SK-N-SH treated with all-trans-retinoic acid at 6 μM for 48 hours (cell line): Measurements from ENCODE around the gene HSPG2.

Experiments
- ATAC-seq: fragments of 200-7000 bp; cut with Tn5 transposase; 3 replicates; pipeline ENCODE4 v1.9.1; 2020; ENCODE audit warnings: mild to moderate bottlenecking, moderate library complexity
- ARNTL ChIP-seq: fragments of 450-650 bp; formaldehyde crosslinking; IDR thresholded peaks from 2 replicates; pipeline ENCODE4 v1.5.0; 2020; ENCODE audit warnings: low read depth, mild to moderate bottlenecking, moderate library complexity, borderline replicate concordance
- BACH2 ChIP-seq: fragments of 250-450 bp; sonication (Bioruptor Pico); IDR thresholded peaks from 2 replicates; pipeline ENCODE4 v1.9.0; 2021; ENCODE audit warnings: mild to moderate bottlenecking, borderline replicate concordance
- ESRRG ChIP-seq: fragments of 250-450 bp; sonication (Bioruptor Pico); IDR thresholded peaks from 2 replicates; pipeline ENCODE4 v1.6.1; 2021; ENCODE audit warnings: mild to moderate bottlenecking
- GLIS3 ChIP-seq: fragments of 250-450 bp; sonication (Bioruptor Pico); IDR thresholded peaks from 2 replicates; pipeline ENCODE4 v1.5.0; 2020; ENCODE audit warnings: mild to moderate bottlenecking, moderate library complexity
- ISL1 ChIP-seq: fragments of 250-450 bp; sonication (Bioruptor Pico); IDR thresholded peaks from 2 replicates; pipeline ENCODE4 v2.1.2; 2022; ENCODE audit warnings: mild to moderate bottlenecking, moderate library complexity
- OSR1 ChIP-seq: fragments of 250-450 bp; sonication (Bioruptor Pico); IDR thresholded peaks from 2 replicates; pipeline ENCODE4 v1.8.0; 2022; ENCODE audit warnings: moderate library complexity, mild to moderate bottlenecking, inconsistent platforms
- PPARA ChIP-seq: fragments of 250-450 bp; sonication (Bioruptor Pico); IDR thresholded peaks from 2 replicates; pipeline ENCODE4 v1.5.0; 2020; ENCODE audit warnings: mild to moderate bottlenecking, borderline replicate concordance
- RARB ChIP-seq: fragments of 250-450 bp; sonication (Bioruptor Pico); IDR thresholded peaks from 2 replicates; pipeline ENCODE4 v1.8.0; 2021; ENCODE audit warnings: mild to moderate bottlenecking, moderate library complexity
- SNAI2 ChIP-seq: fragments of 250-450 bp; sonication (Bioruptor Pico); IDR thresholded peaks from 2 replicates; pipeline ENCODE4 v1.5.0; 2020; ENCODE audit warnings: mild to moderate bottlenecking, moderate library complexity
- TCF4 ChIP-seq: fragments of 250-450 bp; sonication (Bioruptor Pico); IDR thresholded peaks from 2 replicates; pipeline ENCODE4 v1.8.0; 2021; ENCODE audit warnings: mild to moderate bottlenecking, moderate library complexity, borderline replicate concordance
- ZC3H10 ChIP-seq: fragments of 250-450 bp; sonication (Bioruptor Pico); IDR thresholded peaks from 2 replicates; pipeline ENCODE4 v1.5.1; 2021; ENCODE audit warnings: mild to moderate bottlenecking, moderate library complexity
- ZFP3 ChIP-seq: fragments of 250-450 bp; sonication (Bioruptor Pico); IDR thresholded peaks from 2 replicates; pipeline ENCODE4 v1.5.0; 2020; ENCODE audit warnings: mild to moderate bottlenecking, moderate library complexity
- ZFP30 ChIP-seq: fragments of 450-650 bp; formaldehyde crosslinking; IDR thresholded peaks from 2 replicates; pipeline ENCODE4 v1.5.0; 2022; ENCODE audit warnings: mild to moderate bottlenecking, moderate library complexity
- ZNF565 ChIP-seq: fragments of 450-650 bp; formaldehyde crosslinking; conservative IDR thresholded peaks from 2 replicates; pipeline ENCODE4 v1.5.0; 2020; ENCODE audit warnings: low read depth, mild to moderate bottlenecking, moderate library complexity
- ZNF70 ChIP-seq: fragments of 450-650 bp; formaldehyde crosslinking; IDR thresholded peaks from 2 replicates; pipeline ENCODE4 v1.5.0; 2020; ENCODE audit warnings: mild to moderate bottlenecking, moderate library complexity
- ZNF8 ChIP-seq: fragments of 450-650 bp; formaldehyde crosslinking; IDR thresholded peaks from 2 replicates; pipeline ENCODE4 v1.5.0; 2020; ENCODE audit warnings: mild to moderate bottlenecking, moderate library complexity
- TF ChIP-seq, protein P1 (sequence below): fragments of 250-450 bp; sonication (Bioruptor Pico); IDR thresholded peaks from 2 replicates; pipeline ENCODE4 v1.8.0; 2020; ENCODE audit warnings: mild to moderate bottlenecking, moderate library complexity, borderline replicate concordance
- TF ChIP-seq, protein P2 (sequence below): fragments of 250-450 bp; sonication (Bioruptor Pico); IDR thresholded peaks from 2 replicates; pipeline ENCODE4 v1.5.0; 2020; ENCODE audit warnings: mild to moderate bottlenecking, moderate library complexity
- TF ChIP-seq, protein P3 (sequence below): fragments of 250-450 bp; sonication (Bioruptor Pico); IDR thresholded peaks from 2 replicates; pipeline ENCODE4 v1.8.0; 2021; ENCODE audit warnings: low read depth, mild to moderate bottlenecking, moderate library complexity, borderline replicate concordance
- TF ChIP-seq, protein P4 (sequence below): fragments of 250-450 bp; sonication (Bioruptor Pico); IDR thresholded peaks from 2 replicates; pipeline ENCODE4 v1.5.1; 2021; ENCODE audit warnings: mild to moderate bottlenecking, moderate library complexity

HSPG2 gene

DNA sequence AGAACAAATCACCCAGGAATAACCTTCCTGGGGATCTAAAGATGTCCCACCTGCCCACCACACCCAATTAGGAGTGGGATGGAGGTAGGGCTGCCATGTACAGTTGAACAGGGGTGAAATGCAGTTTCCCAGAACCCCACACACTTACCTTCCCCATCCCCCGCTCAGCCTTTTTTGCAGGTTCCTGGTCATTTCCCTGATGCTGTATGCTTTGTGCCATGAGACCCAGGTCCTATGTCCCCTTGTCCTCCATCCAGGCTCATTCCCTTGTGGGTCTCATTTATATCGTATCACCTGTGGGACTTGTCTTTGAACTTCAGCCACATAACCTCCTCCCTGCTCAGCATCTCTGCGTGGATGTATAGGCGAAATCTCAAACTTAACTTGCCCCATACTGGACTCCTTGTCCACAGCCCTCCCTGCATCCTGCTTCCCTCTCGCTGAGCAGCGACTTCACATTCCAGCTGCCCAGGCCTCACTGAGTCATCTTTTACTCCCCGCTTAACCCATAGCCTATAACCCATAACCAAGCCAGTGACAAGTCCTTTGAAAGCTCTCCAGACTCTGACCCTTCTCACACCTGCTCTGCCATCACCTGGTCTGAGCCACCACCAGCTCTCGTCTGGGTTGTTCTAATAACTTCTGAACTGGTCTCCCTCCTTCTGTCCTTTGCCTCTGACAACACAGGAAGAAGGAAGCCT is 120.4 kb downstream of the HSPG2 start:
- peak; percentile 78 for ATAC-seq
- TF ChIP-seq, protein P1, sequence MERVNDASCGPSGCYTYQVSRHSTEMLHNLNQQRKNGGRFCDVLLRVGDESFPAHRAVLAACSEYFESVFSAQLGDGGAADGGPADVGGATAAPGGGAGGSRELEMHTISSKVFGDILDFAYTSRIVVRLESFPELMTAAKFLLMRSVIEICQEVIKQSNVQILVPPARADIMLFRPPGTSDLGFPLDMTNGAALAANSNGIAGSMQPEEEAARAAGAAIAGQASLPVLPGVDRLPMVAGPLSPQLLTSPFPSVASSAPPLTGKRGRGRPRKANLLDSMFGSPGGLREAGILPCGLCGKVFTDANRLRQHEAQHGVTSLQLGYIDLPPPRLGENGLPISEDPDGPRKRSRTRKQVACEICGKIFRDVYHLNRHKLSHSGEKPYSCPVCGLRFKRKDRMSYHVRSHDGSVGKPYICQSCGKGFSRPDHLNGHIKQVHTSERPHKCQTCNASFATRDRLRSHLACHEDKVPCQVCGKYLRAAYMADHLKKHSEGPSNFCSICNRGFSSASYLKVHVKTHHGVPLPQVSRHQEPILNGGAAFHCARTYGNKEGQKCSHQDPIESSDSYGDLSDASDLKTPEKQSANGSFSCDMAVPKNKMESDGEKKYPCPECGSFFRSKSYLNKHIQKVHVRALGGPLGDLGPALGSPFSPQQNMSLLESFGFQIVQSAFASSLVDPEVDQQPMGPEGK (CRISPR knock-in tag), result no peak
- TF ChIP-seq ZFP30 (CRISPR knock-in tag), result no peak
- TF ChIP-seq ZNF8 (CRISPR knock-in tag), result no peak
- no peak for TF ChIP-seq GLIS3 (CRISPR knock-in tag)
- no peak for TF ChIP-seq SNAI2 (CRISPR knock-in tag)
- TF ChIP-seq RARB, result no peak
- no peak for TF ChIP-seq ARNTL (CRISPR knock-in tag)
- TF ChIP-seq TCF4 (CRISPR knock-in tag), result no peak
- TF ChIP-seq, protein P2, sequence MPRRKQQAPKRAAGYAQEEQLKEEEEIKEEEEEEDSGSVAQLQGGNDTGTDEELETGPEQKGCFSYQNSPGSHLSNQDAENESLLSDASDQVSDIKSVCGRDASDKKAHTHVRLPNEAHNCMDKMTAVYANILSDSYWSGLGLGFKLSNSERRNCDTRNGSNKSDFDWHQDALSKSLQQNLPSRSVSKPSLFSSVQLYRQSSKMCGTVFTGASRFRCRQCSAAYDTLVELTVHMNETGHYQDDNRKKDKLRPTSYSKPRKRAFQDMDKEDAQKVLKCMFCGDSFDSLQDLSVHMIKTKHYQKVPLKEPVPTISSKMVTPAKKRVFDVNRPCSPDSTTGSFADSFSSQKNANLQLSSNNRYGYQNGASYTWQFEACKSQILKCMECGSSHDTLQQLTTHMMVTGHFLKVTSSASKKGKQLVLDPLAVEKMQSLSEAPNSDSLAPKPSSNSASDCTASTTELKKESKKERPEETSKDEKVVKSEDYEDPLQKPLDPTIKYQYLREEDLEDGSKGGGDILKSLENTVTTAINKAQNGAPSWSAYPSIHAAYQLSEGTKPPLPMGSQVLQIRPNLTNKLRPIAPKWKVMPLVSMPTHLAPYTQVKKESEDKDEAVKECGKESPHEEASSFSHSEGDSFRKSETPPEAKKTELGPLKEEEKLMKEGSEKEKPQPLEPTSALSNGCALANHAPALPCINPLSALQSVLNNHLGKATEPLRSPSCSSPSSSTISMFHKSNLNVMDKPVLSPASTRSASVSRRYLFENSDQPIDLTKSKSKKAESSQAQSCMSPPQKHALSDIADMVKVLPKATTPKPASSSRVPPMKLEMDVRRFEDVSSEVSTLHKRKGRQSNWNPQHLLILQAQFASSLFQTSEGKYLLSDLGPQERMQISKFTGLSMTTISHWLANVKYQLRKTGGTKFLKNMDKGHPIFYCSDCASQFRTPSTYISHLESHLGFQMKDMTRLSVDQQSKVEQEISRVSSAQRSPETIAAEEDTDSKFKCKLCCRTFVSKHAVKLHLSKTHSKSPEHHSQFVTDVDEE, result no peak
- no peak for TF ChIP-seq ZC3H10
- no peak for TF ChIP-seq ZNF70 (CRISPR knock-in tag)
- TF ChIP-seq, protein P3, sequence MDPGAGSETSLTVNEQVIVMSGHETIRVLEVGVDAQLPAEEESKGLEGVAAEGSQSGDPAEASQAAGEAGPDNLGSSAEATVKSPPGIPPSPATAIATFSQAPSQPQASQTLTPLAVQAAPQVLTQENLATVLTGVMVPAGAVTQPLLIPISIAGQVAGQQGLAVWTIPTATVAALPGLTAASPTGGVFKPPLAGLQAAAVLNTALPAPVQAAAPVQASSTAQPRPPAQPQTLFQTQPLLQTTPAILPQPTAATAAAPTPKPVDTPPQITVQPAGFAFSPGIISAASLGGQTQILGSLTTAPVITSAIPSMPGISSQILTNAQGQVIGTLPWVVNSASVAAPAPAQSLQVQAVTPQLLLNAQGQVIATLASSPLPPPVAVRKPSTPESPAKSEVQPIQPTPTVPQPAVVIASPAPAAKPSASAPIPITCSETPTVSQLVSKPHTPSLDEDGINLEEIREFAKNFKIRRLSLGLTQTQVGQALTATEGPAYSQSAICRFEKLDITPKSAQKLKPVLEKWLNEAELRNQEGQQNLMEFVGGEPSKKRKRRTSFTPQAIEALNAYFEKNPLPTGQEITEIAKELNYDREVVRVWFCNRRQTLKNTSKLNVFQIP (CRISPR knock-in tag), result no peak
- TF ChIP-seq, protein P4, sequence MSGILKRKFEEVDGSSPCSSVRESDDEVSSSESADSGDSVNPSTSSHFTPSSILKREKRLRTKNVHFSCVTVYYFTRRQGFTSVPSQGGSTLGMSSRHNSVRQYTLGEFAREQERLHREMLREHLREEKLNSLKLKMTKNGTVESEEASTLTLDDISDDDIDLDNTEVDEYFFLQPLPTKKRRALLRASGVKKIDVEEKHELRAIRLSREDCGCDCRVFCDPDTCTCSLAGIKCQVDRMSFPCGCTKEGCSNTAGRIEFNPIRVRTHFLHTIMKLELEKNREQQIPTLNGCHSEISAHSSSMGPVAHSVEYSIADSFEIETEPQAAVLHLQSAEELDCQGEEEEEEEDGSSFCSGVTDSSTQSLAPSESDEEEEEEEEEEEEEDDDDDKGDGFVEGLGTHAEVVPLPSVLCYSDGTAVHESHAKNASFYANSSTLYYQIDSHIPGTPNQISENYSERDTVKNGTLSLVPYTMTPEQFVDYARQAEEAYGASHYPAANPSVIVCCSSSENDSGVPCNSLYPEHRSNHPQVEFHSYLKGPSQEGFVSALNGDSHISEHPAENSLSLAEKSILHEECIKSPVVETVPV, result no peak
- no peak for TF ChIP-seq ESRRG
- TF ChIP-seq ISL1 (CRISPR knock-in tag), result no peak
- TF ChIP-seq BACH2 (CRISPR knock-in tag), result no peak

DNA sequence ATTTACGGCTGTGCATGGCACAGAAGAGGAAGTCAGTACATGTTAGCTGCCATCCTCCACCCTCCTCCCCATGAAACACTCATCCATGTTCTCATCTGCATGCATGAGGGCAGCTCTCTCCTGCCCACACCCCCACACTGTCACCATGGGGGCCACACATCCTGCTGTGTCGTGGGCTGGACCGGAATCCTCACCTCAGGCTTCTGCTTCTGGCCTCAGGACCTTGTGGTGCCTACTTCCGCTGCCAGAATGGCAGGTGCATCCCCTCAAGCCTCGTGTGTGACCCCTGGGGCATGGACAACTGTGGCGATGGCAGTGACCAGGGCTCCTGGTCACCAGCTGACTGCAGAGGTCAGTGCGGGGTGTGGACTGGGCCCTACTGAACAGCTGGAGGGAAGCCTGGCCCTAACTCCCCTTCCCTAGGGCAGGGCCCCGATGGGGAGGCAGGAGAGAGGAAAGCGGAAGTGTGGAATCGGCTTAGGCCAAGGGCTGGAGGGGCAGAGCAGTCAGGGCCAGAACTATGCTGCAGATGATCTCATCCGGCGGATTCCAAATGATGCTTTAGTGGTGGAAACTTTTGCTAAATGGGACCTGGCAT is 121.3 kb downstream of the HSPG2 start:
- ATAC-seq, result no peak
- no peak for TF ChIP-seq ZFP30 (CRISPR knock-in tag)
- TF ChIP-seq ISL1 (CRISPR knock-in tag), result no peak
- no peak for TF ChIP-seq PPARA (CRISPR knock-in tag)
- TF ChIP-seq ZFP3 (CRISPR knock-in tag), result no peak
- TF ChIP-seq ARNTL (CRISPR knock-in tag), result no peak
- no peak for TF ChIP-seq ZNF8 (CRISPR knock-in tag)
- no peak for TF ChIP-seq ESRRG
- TF ChIP-seq ZNF565, result no peak
- no peak for TF ChIP-seq OSR1
- no peak for TF ChIP-seq RARB
- TF ChIP-seq, protein P3 (CRISPR knock-in tag), result no peak
- no peak for TF ChIP-seq ZC3H10
- no peak for TF ChIP-seq SNAI2 (CRISPR knock-in tag)
- TF ChIP-seq ZNF70 (CRISPR knock-in tag), result no peak
